ENCODE results near the gene CACNA1B.
"Not testable (repeated sequence)": the region's sequence is repeated elsewhere in the genome, so short reads cannot be mapped to it uniquely, and the experiment has no call there.

The CACNA1B gene

GRCh38 chr9:138069731-138070456 is 192.3 kb downstream of the CACNA1B start:
- DNase-seq (ENCODE audit: low read depth in 2 of 3, low spot score in 1 of 3): no peak

GRCh38 chr9:138070815-138071214 is 193.2 kb downstream of the CACNA1B start:
- DNase-seq (ENCODE audit: low read depth in 2 of 3, low spot score in 1 of 3): no peak

DNA sequence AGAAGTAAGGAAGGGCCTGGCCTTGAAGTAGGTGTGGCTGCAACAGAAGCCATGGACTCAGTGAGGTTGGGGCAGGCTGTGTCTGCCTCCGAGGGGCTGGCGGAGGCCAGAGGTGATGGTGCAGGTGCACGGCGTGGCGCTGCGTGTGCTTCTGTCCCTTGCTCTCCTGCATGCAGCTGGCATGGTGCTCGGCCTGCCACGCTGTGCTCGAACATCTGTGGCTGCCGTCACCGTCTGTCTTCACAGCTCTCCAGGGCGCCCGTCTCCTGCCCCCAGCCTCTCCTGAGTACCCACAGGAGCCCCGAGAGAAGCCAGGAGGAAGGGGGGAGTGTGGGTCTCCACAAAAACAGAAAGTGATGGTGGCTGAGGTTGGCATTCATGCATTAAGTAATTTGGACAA is 193.7 kb downstream of the CACNA1B start:
- DNase-seq (ENCODE audit: low read depth in 2 of 3, low spot score in 1 of 3): no peak

DNA sequence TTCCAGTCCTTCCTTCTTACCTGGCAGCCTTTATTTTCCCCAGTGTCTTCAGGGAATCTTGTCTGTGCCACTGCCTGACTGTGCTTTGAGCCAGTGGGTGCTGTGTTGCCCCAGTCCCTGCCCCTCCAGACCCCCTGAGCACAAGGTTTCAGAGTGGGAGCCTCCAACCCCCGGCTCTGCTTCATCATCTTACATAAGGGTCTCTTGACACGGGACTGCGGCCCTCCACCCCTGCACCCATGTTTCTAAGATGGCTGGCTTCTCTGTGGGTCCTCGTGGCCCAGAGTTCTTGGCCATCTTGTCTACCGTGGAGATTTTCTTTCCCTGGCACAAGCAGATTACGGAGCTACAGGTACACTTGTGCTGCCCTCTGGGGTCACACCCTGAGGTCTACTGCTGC is 194.1 kb downstream of the CACNA1B start:
- DNase-seq (ENCODE audit: low read depth in 2 of 3, low spot score in 1 of 3): no peak

DNA sequence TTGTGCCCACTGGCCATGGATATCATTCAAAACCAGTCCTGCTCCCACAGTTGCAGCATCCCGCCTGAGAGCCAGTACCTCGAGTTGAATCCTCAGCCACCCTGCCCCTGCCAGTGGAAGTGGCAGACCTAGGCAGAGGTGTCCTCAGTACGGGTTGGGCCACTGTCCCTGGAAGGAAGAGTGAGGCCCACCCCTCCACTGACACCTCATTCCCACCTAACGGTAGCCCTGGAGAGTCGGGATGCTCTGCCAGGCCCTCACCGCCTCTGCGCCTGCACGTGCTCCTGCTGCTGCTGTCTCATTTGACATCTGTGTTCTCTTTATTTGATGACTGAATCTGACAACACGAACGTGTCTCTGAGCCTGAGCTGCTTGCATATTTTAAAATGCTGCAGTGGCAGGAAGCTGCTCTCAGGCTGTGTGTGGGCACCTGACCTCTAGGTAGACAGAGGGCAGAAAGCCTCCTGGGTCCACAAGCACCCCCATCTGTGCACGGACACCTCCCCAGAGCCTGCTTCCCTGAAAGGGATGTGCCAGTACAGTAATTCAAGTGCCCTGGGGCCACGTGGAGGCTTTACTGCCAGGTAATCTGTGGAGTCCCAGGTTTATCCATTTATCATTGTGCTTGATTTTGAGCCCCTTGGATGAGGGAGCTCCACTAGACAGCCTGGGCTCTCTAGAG is 194.7 kb downstream of the CACNA1B start:
- DNase-seq (ENCODE audit: low read depth in 2 of 3, low spot score in 1 of 3): no peak

GRCh38 chr9:138072897-138073296 is 195.3 kb downstream of the CACNA1B start:
- no peak for DNase-seq (ENCODE audit: low read depth in 2 of 3, low spot score in 1 of 3)

- DNase-seq (ENCODE audit: low read depth in 2 of 3, low spot score in 1 of 3): no peak
Measured at GRCh38 chr9:138073408-138073807, 195.8 kb downstream of the CACNA1B start.

DNA sequence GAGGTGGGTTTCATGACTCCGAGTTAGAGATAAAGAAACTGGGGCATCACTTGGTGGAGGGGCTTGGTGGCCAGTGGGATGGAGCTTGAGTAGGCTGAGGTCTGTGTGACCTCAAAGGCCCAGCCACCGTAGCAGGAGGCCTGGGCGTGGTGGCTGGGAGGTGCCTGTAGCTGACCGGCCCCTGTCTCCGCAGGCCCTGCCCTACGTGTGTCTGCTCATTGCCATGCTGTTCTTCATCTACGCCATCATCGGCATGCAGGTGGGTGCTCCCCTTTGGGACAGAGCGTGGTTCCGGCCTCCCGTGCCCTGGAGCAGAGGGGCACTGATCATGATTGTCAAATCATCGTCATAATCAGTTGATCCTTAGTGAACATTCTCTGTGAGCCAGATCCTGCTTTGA is 196.2 kb downstream of the CACNA1B start:
- no peak for DNase-seq (ENCODE audit: low read depth in 2 of 3, low spot score in 1 of 3)

- no peak for DNase-seq (ENCODE audit: low read depth in 2 of 3, low spot score in 1 of 3)
Measured at GRCh38 chr9:138074516-138074915, 196.9 kb downstream of the CACNA1B start.

DNA sequence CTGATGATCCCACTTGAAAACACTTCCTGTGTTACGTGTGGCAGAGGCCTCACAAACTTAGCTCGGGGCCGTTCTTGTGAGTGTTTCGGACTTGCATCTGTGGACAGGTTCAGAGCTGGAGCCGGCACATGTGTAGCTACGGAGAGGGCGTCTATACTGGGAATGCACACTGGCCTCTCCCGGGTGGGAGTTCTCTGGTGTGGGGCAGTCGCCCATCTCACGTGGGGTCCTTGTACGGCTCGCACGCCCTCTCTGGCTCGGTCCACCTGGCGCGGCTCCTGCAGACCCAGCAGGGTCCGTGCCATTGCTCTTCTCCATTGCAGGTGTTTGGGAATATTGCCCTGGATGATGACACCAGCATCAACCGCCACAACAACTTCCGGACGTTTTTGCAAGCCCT is 197.9 kb downstream of the CACNA1B start:
- DNase-seq (ENCODE audit: low read depth in 2 of 3, low spot score in 1 of 3): no peak

- DNase-seq (ENCODE audit: low read depth in 2 of 3, low spot score in 1 of 3): no peak
Measured at GRCh38 chr9:138075961-138076649, 198.5 kb downstream of the CACNA1B start.

DNA sequence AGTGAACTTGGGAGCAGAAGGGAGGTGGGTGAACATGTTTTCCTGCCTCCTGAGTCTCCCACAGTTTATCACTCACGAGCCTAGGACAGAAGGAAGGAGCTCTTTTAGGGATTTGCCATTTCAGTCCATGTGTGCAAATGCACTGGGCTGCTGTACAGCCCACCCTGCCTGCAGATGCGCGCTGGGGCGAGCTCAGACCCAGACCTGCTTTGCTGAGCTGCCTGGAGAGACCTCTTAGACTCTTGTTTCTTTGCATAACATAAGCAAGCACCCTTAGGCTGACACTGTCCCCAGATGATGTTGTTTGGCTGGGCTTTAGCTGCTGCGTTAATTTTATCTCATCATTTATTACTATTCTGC is 199.0 kb downstream of the CACNA1B start:
- no peak for DNase-seq (ENCODE audit: low read depth in 2 of 3, low spot score in 1 of 3)

DNA sequence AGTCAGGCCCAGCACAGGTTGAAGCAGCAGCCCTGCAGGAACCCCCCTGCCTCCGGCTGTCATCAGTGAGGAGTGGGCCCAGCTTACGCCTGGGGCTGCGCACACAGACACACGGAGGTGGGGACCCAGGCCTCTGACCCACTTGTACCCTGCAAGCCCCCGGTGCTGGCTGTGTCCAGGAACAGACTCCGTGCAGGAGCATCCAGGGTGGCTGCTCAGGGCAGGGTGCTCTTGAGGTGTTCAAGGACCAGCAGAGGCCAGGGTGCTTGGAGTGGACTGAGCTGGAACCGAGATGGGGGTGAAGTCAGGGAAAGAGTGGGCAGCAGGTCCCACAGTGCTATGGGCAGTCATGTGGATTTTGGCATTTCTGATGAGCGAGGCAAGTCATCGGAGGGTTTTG is 199.5 kb downstream of the CACNA1B start:
- DNase-seq (ENCODE audit: low read depth in 2 of 3, low spot score in 1 of 3): no peak

- DNase-seq (ENCODE audit: low read depth in 2 of 3, low spot score in 1 of 3): no peak
Measured at GRCh38 chr9:138077898-138078540, 200.4 kb downstream of the CACNA1B start.

DNA sequence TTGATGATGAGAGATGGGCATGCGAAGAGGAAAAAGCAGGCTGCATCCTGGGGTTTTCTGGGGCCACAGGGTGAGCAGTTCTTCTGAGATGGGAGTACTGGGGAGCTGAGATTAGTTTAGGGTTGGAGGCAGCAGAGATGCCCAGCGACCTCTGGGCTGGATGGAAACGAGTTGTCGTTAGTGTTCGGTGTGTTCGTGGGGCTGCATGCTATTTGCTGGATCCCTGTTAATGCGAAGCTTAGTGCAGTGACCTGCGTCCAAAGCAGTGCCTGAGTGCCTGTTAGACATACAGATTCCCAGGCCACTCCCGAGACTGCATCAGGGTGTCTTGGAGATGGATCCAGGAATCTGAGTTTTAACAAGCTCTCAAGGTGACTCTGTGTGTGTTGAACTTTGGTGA is 201.3 kb downstream of the CACNA1B start:
- no peak for DNase-seq (ENCODE audit: low read depth in 2 of 3, low spot score in 1 of 3)

DNA sequence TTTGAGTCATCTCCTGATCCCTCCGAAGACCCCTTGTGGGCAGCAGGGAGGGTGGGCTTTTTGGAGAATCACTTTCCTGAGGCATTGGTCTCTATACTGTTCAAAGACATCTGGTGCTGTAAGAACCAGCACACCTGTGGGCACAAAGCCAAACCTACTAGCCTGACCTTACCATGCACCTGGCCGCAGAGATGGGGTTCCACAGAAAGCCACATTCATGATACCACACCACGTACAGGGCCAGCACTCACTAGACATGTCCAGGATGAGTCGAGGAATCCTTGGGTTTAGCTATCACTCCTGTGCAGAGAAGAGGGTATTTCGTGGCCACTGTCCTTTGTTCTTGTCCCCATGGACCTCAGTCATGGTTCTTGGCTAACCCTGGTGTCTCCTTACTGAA is 203.4 kb downstream of the CACNA1B start:
- no peak for DNase-seq (ENCODE audit: low read depth in 2 of 3, low spot score in 1 of 3)

DNA sequence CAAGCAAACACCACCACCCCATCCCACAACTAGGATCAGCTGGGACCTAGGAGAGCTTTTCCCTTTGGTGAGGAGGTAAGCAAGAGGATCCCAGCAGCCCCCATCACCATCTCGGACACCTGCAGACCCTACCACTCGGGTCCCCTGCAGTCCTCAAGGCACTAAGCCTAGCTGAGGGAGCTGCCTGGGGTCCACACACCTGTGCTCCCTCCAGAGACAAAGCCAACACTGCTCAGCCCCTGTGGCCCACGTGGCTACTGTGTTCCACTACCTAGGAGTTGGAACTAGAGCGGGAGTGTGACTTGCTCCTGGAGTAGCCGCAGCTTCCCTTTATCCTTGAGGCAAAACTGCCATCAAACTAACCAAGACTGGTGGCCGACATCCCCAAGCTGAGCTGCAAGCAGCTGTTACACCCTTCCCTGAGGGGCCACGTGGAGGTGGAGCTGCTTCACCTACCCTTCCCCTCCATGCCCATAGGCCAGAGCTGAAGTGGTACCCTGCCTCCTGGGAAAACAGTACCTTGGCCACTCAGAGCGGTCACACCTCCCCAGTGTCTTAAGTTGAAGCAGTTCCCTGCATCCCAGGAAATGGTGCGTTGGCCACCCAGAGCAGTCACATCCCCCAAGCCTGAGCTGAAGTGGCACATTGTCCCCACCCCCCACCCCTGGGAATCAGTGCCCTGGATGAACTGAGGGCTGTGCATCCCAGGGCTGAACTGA is 205.5 kb downstream of the CACNA1B start:
- DNase-seq (ENCODE audit: low read depth in 2 of 3, low spot score in 1 of 3): no peak

DNA sequence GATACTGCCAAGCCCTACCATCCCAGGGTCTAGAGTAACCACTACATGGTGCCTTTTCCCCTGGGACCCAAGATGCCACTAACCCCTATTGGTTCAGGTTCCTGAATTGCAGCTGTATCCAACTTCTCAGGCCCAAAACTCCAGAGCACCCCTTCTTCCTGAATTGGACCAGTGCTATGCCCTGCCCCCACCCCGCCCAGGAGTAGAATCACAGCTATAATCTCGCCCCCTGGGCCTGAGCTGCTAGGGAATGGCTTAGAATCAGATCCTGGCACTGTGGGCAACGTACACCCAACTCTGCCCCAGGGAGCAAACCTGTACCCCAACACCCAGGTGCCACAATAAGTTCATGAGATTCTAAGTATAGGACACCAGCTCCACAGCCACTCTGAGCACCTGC is 206.3 kb downstream of the CACNA1B start:
- DNase-seq (ENCODE audit: low read depth in 2 of 3, low spot score in 1 of 3): no peak

DNA sequence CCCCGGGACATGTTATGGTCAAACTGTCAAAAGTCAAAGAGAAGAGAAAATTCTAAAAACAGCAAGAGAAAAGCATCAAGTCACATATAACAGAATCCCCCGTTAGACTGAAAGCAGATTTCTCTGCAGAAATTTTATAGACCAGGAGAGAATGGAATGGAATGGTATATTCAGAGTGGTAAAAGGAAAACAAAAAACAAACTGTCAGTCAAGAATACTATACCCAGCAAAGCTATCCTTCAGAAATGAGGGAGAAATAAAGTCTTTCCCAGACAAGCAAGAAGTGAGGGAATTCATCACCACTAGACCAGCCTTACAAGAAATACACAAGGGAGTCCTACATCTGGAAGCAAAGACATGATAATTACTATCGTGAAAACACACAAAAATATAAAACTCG is 208.0 kb downstream of the CACNA1B start:
- no peak for DNase-seq (ENCODE audit: low read depth in 2 of 3, low spot score in 1 of 3)

GRCh38 chr9:138092057-138092456 is 214.5 kb downstream of the CACNA1B start:
- DNase-seq (ENCODE audit: low read depth in 2 of 3, low spot score in 1 of 3): not testable (repeated sequence)

DNA sequence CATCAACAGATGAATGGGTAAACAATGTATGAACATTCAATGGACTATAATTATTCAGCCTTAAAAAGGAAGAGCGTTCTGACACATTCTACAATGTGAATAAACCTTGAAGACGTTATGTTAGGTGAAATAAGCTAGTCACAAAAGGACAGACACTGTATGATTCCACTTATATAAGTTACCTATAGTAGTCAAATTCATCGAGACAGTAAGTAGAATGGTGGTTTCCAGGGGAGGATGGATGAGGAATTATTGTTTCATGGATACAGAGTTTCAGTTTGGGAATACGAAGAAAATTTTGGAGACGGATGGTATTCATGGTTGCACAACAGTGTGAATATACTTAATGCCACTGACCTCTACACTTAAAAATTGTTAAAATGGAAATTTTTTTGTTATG is 216.4 kb downstream of the CACNA1B start:
- DNase-seq (ENCODE audit: low read depth in 2 of 3, low spot score in 1 of 3): no peak

All from stimulated activated CD4-positive, alpha-beta T cell treated with anti-CD3 and anti-CD28 coated beads, Interleukin-12 subunit alpha, Interleukin-12 subunit beta, amount 100 ng/mL, for 48 hours (primary cell).